ENCODE measurements around the gene FGF21.
"Not testable (repeated sequence)": the region's sequence is repeated elsewhere in the genome, so short reads cannot be mapped to it uniquely, and the experiment has no call there.

FGF21 gene

DNA sequence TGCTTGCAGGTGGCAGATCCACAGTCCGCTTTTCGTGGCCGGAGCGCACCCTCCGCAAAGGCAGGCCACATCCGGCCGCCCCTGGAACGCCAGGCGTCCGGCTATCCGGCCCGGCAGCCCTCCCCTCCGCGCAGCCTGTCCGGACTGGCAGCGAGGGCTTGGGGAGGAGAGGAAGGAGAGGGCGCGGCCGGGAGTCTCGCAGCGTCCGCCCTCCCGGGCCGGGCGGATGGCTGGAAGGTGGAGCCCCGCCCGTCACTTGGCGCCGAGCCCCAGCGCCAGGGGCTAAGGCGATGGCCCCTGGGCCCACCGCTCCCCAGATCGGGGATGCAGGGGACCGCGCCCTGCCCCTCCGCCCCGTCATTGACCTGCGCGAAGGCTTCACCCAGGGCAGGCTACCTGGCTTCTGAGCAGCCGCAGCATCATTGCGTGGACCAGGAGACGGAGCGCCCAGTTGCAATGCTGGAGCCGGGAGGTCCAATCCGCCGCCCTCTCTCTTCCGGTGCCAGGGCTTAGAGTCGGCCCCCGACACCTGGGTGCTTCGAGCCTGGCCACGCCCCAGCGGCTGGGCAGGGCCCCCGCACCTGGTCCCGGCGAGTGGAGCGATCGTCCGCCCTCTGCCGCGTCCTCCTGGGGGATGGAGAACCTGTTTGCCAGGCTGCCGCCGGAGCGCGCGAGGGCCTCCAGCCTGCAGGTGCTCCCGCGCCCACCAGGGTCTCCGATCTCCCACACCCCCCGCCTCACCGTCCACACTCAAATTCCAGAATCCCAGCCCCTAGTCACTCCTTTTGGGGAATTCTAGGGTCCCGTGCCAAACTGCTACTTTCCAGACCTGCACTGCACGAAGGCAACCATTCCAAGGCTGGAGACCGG lies 2.6 kb upstream of the FGF21 start, which contains the start of gene FUT1:
Gene FUT1, minus strand, starts transcription at position 146 of the 870 bp plus-strand sequence. CDS start 1,360 bp downstream, outside the sequence.
- peak; percentile 70 for DNase-seq

DNA sequence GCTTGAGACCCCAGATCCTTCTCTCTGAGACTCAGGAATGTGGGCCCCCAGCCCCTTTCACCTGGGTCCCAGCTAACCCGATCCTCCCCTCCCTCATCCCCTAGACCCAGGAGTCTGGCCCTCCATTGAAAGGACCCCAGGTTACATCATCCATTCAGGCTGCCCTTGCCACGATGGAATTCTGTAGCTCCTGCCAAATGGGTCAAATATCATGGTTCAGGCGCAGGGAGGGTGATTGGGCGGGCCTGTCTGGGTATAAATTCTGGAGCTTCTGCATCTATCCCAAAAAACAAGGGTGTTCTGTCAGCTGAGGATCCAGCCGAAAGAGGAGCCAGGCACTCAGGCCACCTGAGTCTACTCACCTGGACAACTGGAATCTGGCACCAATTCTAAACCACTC lies 463 bp downstream of the FGF21 start:
- no peak for DNase-seq

DNA sequence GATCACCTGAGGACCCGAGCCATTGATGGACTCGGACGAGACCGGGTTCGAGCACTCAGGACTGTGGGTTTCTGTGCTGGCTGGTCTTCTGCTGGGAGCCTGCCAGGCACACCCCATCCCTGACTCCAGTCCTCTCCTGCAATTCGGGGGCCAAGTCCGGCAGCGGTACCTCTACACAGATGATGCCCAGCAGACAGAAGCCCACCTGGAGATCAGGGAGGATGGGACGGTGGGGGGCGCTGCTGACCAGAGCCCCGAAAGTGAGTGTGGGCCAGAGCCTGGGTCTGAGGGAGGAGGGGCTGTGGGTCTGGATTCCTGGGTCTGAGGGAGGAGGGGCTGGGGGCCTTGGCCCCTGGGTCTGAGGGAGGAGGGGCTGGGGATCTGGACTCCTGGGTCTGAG lies 888 bp downstream of the FGF21 start:
- DNase-seq, result no peak

DNA sequence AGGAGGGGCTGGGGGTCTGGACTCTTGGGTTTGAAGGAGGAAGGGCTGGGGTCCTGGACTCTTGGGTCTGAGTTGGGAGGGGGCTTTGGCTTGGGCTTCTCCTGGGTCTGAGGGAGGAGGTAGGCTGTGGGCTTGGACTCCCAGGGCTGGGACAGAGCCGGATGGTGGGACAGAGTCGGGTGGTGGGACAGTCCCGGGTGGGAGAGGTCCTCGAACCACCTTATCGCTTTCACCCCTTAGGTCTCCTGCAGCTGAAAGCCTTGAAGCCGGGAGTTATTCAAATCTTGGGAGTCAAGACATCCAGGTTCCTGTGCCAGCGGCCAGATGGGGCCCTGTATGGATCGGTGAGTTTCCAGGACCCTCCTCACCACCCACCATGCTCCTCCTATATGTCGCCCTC lies 1.4 kb downstream of the FGF21 start:
- no peak for DNase-seq

DNA sequence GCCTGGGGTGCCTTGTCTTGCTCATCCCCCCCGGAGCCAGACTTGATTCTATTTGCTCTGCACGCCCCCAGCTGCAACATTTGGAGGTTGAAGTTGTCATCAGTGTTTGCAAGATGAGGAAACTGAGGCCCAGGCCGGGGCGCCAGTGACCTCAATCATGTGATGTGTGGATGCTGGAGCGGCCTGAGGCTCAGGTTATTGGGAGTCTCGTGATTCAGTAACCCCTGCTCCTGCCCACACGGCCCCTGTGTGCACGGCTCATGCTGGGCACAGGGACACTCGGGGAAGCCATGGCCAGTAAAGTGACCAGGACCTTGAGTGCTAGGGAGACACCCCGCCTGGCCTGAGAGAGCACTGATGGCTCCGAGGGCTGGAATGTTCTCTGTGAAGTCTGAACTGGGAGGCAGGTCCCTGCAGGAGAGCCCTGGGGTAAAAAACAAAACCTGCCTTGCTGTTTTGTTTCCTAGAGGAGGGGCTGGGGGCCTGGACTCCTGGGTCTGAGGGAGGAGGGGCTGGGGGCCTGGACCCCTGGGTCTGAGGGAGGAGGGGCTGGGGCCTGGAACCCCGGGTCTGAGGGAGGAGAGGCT lies 1.9 kb downstream of the FGF21 start:
- no peak for DNase-seq

DNA sequence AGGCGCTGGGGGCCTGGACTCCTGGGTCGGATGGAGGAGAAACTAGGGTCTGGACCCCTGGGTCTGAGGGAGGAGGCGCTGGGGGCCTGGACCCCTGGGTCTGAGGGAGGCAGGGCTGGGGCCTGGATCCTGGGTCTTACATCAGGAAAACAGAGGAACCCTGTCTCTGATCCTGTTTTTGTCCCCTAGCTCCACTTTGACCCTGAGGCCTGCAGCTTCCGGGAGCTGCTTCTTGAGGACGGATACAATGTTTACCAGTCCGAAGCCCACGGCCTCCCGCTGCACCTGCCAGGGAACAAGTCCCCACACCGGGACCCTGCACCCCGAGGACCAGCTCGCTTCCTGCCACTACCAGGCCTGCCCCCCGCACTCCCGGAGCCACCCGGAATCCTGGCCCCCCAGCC lies 2.4 kb downstream of the FGF21 start:
- no peak for DNase-seq

DNA sequence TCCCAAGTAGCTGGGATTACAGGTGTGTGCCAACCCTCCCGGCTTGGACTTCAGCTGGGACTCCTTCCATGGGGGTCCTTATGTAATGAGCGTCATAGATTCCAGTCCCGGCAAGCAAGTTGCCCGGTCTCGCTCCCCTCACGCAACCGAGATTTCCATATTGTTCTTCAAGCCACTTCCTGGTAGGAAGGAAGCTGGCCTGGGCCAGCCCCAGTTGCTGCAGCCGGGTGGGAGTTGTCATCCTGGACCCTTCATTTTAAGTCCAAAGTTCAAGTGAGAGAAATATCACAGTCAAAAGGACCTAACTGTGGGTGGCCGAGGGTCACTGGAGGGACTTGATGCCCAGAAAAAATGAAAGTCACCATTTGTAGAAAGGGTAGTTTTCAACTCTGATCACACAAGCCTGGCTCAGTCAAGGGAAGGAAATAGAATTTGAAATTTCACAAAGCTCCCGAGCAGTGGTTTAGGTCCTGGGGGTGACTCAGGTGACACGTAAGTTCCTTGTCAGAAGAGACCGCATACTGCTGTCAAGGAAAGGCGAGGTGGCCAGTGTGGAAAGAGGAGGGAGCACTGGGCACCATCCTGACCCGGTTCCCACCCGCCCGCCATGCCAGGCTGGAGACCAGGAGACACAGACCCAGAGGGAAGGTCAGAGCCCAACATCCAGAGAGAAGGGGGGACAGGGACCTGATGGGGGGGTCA lies 5.3 kb downstream of the FGF21 start:
- DNase-seq, result no peak

DNA sequence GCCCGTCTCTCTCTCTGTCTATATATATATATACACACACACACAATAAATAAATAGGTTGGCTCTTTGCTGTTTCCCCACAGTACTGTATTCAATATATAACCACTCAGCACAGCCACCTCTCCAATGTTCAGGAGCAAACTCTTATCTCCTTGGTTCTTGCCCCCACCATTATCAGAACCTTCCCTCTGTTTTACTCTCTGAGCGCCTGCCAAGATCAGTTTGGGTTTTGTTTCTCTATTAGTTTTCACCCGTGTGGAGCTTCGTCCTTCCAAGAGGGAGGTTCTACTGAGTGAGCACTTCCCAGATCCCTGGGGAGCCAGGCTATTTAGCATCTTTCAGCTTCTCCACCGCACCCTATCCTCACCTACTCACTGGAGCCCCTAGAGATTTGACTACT lies 10.5 kb downstream of the FGF21 start:
- not testable (repeated sequence) for DNase-seq

DNA sequence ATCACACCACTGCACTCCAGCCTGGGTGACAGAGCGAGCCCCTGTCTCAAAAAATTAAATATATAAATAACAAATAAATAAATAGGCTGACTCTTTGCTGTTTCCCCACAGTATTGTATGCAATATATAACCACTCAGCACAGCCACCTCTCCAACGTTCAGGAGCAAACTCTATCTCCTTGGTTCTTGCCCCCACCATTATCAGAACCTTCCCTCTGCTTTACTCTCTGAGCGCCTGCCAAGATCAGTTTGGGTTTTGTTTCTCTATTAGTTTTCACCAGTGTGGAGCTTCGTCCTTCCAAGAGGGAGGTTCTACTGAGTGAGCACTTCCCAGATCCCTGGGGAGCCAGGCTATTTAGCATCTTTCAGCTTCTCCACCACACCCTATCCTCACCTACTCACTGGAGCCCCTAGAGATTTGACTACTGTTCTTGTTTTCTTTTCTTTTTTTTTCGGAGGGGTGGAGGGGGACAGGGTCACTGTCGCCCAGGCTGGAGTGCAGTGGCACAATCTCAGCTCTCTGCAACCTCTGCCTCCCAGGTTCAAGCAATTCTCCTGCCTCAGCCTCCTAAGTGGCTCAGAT lies 12.9 kb downstream of the FGF21 start:
- not testable (repeated sequence) for DNase-seq

DNA sequence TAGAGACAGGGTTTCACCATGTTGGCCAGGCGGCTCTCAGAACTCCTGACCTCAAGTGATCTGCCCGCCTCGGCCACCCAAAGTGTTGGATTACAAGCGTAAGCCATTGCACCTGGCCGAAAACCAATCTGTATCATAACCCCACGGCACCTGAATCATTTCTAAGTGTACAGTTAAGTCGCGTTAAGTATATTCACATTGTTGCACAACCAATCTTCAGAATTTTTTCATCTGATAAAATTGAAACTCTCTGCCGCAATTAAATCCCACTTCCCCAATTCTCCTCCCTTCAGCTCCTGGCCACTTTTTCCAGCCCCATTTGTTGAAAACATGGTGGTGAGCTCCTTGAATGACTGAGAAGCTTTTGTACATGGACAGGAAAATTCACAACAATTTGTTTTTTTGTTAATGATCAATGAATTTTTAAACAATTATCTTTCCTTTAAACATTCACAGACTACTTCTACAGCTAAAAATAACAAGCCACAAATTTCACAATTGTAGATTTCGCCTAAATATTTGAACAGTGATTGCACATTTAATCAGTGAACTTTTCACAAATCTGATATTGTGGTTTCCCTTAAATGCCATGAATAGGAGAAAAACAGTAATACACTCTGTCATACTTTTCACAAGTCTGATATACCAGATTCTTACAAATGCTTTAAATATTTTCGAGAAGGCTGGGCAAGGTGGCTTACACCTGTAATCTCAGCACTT lies 13.8 kb downstream of the FGF21 start:
- DNase-seq, result no peak

DNA sequence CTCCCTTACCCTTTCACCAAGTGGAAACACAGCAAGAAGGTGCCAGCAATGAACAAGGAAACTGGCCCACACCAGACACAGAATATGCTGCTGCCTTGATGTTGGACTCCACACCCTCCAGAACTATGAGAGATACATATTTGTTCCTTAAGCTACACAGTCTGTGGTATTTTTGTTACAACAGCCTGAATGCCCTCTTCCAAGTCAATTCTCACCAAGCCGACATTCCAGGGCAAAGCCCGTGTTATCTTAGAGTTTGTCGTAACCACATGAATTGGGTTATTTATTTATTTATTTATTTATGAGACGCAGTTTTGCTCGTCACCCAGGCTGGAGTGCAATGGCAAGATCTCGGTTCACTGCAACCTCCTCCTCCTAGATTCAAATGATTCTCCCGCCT lies 14.9 kb downstream of the FGF21 start:
- DNase-seq, result no peak

DNA sequence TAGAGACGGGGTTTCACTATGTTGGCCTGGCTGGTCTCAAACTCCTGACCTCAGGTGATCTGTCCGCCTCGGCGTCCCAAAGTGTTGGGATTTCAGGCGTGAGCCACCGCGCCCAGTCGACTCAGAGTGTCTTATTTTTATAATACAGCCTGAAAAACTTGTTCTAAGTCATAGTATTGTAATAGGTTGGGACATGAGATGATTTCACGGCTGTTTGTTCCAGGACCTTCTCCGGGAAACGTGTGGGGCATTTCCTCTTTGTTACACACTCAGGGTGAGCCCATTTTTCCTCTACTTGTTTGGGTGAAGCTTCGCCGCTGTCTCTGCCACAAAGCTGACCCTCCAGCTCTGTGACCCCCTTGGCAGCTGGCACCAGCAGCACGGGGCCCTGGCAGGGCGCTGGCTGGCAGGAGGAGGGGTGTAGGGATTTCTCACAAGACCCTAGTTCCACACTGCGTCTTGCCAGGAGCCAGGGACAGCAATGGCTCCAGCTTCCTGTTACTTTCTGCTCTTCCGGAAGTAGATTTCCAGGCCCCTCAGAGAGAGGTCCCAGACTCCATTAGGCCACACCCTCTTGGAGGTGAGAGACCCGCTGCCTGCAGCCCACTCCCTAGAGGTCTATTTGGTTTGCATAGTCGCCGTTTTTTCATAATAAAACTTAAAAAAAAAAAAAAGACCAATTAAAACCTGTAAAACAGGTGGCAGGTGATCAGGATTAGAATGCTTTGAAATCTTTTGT lies 15.6 kb downstream of the FGF21 start:
- DNase-seq, result no peak

DNA sequence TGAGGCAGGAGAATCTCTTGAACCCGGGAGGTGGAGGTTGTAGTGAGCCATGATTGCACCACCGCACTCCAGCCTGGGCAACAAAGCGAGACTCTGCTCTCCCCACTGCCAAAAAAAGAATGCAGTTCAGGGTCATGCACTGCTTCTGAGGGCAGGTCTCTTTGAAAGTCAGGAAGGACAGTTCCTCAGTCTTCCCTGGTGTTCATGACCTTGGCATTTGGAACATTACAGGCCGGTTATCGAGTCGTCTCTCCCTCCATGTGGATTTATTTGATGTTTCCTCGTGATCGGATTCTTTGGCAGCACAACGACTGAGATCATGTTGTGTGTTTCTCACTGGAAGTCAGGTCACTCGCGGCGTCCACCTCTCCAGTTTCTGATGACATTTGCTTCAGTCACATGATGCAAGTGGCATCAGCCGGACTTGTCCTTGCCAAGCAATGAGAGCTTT lies 17.2 kb downstream of the FGF21 start:
- DNase-seq, result no peak

DNA sequence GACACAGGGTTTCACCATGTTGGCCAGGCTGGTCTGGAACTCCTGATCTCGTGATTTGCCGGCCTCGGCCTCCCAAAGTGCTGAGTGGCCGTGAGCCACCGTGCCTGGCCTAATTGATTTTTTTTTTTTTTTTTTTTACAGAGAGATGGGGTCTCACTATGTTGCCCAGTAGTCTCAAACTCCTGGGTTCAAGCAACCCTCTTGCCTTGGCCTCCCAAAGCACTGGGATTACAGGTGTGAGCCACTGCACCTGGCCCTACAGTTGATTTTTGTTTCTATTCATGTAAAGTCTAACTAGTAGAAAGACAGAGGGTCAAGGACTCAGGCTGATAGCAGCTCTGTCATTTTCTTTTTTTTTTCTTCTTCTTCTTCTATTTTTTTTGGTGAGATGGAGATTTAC lies 21.8 kb downstream of the FGF21 start:
- no peak for DNase-seq

DNA sequence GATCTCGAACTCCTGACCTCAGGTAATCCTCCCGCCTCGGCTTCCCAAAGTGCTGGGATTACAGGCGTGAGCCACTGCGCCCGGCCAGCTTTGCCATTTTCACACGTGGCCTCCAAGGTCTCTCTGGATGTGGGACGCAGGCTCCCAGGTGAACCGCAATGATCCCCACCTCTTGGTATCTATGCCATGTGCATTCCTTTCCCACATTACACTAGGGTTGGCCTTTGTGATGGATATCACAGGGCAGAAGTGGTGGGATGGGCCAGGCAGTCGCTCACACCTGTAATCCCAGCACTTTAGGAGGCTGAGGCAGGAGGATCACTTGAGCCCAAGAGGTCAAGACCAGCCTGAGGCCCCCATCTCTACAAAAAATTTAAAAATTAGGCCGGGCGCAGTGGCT lies 22.4 kb downstream of the FGF21 start:
- DNase-seq, result no peak

DNA sequence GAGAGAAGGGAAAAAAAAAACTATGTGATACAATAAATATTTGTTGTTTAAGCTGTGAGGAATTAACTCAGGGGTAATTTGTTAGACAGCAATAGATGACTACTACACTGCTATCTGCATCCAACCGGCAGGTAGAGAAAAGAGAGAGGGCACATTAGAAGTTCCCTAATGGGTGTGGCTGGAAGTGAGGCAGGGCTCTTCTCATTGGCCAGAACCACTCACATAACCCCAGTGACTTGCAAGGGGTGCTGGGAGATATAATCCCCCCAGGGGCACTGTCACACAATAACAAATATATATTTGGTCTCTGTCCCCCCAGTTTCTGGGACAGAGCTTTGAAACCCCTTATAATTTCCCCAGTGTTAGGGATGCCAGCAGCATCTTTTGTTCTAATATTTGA lies 24.3 kb downstream of the FGF21 start:
- peak; percentile 35 for DNase-seq

DNA sequence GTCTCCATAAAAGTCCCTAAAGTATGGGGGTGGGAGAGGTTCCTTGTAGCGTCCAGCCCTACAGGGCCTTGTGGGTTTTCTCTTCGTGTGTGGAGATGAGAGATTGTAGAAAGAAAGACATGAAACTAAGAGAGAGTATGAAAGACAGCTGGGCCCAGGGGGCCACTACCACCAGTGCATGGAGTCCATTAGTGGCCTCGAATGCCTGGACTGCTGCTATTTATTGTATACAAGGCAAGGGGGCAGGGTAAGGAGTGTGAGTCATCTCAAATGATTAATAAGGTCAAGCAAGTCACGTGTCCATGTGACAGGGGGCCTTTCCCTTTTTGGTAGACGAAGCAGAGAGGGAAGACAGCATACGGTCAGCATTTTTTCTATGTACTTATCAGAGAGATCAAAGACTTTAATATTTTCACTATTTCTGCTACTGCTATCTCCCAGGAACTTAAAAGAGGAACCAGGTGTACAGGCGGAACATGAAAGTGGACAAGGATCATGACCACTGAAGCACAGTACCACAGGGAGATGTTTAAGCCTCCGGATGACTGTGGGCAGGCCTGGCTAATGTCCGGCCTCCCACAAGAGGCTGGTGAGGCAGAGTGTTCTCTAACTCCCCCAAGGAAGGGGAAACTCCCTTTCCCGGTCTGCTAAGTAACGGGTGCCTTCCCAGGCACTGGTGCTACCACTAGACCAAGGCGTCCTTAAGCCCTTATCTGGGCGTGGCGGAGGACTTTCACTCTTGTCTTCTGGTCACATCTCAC lies 25.5 kb downstream of the FGF21 start:
- no peak for DNase-seq

DNA sequence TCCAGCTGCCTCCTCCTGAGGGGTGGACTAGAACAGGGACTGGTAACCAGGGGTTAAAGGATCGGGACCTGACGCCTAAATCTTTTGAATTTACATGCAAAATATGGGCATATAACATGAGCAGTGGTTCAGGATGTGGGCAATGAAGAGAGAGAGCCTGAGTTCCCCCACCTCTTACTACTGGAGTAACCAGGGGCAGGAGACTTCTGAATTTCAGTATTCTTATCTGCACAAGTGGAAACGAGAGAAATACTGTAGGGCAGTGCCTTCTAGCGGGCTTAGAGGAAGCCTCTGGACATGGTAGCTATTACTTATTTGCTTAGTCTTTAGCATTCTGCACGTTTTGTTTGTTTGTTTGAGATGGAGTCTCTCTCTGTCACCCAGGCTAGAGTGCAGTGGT lies 29.2 kb downstream of the FGF21 start:
- no peak for DNase-seq

DNA sequence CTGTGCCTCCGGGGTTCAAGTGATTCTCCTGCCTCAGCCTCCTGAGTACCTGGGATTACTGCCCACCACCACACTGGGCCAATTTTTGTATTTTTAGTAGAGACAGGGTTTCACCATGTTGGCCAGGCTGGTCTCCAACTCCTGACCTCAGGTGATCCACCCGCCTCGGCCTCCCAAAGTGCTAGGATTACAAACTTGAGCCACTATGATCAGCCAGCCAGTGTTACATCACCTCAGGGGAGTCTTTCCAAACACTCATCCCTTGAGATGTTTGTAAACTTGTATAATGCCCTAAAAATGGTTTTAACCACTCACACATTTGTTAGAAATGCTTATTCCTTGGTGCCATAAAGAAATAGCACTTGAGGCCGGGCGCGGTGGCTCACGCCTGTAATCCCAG lies 31.1 kb downstream of the FGF21 start:
- not testable (repeated sequence) for DNase-seq

DNA sequence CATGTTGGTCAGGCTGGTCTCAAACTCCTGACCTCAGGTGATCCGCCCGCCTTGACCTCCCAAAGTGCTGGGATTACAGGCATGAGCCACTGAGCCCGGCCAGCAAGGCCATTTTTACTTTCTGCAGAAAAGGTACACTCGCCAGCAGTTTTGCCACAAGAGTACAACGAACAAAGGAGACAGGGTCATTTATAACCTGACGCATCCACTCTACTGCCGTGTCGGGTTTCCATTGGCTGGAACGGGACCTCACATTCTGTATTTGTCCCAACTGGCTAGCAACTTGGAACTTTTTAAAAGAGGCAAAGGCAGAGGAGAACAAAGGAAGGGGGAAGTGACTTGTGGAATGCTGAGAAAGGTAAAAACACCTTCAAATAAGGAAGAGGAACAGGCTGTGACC lies 32.0 kb downstream of the FGF21 start:
- not testable (repeated sequence) for DNase-seq

DNA sequence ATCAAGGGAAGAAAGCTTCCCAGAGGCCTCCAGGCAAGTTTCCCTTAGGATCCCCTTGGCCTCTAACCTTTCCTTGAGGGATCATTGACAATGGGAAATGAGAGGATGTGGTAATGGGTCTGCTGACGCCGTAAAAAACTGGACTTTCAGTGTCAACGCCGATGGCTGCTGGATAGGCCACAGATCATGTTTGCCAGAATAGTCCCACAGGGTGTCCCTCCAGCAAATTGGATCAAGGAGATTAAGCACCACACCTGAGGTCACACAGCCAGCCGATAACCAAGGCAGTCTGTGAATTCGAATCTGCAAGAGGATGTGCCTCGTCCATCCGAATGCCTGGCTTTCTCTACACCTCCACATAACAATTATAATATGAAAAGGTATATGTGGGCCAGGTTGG lies 37.9 kb downstream of the FGF21 start:
- DNase-seq, result peak; percentile 69
